CD8-positive, alpha-beta memory T cell (primary cell): ENCODE measurements around the gene CACNA2D4. TPM values are rescaled to one million over a fixed set of nuclear protein-coding genes. Genes with fewer than 3 reads are reported as not detected.

ENCODE experiments used
- CTCF ChIA-PET: fragments of 350-600 bp; sonication (Branson Sonifier 250); formaldehyde crosslinking; loops from one replicate; lab custom pipeline; 2021; ENCODE audit warnings: antibody characterized with exemption; lab: Charles Lee
- POLR2A ChIA-PET: fragments of 350-600 bp; sonication (Branson Sonifier 250); formaldehyde crosslinking; loops from one replicate; lab custom pipeline; 2021; ENCODE audit warnings: antibody characterized with exemption; lab: Charles Lee
- DNase-seq, 5 donors: peaks; one replicate each; pipeline versions ENCODE4 v3.0.0 to v3.0.0-alpha.2; 2020 to 2022; ENCODE audit warnings: mixed read lengths in 1 of 5
- H3K27ac ChIP-seq: one replicate; pipeline ENCODE4 v1.7.0; 2013; ENCODE audit warnings: low read depth, mild to moderate bottlenecking, low read length, moderate library complexity
- H3K27me3 ChIP-seq: 2 replicates; pipeline ENCODE4 v1.7.0; 2013; ENCODE audit warnings: low read length, mild to moderate bottlenecking; ENCODE audit not compliant: insufficient read depth, poor library complexity, severe bottlenecking
- H3K36me3 ChIP-seq: 2 replicates; pipeline ENCODE4 v1.7.0; 2013; ENCODE audit warnings: mild to moderate bottlenecking, low read length, moderate library complexity; ENCODE audit not compliant: insufficient read depth
- H3K4me1 ChIP-seq: 2 replicates; pipeline ENCODE4 v1.7.0; 2013; ENCODE audit warnings: mild to moderate bottlenecking, low read length, moderate library complexity; ENCODE audit not compliant: insufficient read depth
- H3K4me3 ChIP-seq: 2 replicates; pipeline ENCODE4 v1.7.0; 2013; ENCODE audit warnings: mild to moderate bottlenecking, low read length
- H3K9me3 ChIP-seq: 2 replicates; pipeline ENCODE4 v1.7.0; 2013; ENCODE audit warnings: mild to moderate bottlenecking, low read length
- H3K27ac Mint-ChIP-seq, 8 donors: one replicate each; pipeline ENCODE4 v1.8.0; 2020 to 2021; ENCODE audit warnings: mixed read lengths in 8 of 8, mild to moderate bottlenecking in 6 of 8, inconsistent platforms in 3 of 8, moderate library complexity in 3 of 8
- H3K27me3 Mint-ChIP-seq, 2 donors: one replicate each; pipeline ENCODE4 v1.8.0; 2020 to 2021; ENCODE audit warnings: mixed read lengths in 2 of 2, mild to moderate bottlenecking in 1 of 2, moderate library complexity in 1 of 2
- H3K36me3 Mint-ChIP-seq, 3 donors: one replicate each; pipeline ENCODE4 v1.8.0; 2020 to 2021; ENCODE audit warnings: mixed read lengths in 3 of 3, inconsistent platforms in 1 of 3, mild to moderate bottlenecking in 1 of 3
- H3K4me1 Mint-ChIP-seq, 3 donors: one replicate each; pipeline ENCODE4 v1.8.0; 2020 to 2021; ENCODE audit warnings: mixed read lengths in 3 of 3, inconsistent platforms in 1 of 3, mild to moderate bottlenecking in 1 of 3
- H3K4me3 Mint-ChIP-seq, 7 donors: one replicate each; pipeline ENCODE4 v1.8.0; 2020 to 2021; ENCODE audit warnings: mixed read lengths in 7 of 7, mild to moderate bottlenecking in 6 of 7, moderate library complexity in 4 of 7, inconsistent platforms in 2 of 7
- H3K9me3 Mint-ChIP-seq, 5 donors: one replicate each; pipeline ENCODE4 v1.8.0; 2020 to 2022; ENCODE audit warnings: mixed read lengths in 5 of 5, mild to moderate bottlenecking in 3 of 5, moderate library complexity in 2 of 5, inconsistent platforms in 1 of 5
- polyA plus RNA-seq: library from polyadenylated mRNA; unstranded; fragments of 300-500 nt; fragmentation: Illumina TruSeq; gene quantifications from one replicate; pipeline ENCODE4 v1.2.3, GENCODE V29; 2021
- total RNA-seq, 2 experiments: library from RNA; stranded (reverse); gene quantifications; one replicate each; pipeline ENCODE4 v1.2.3, GENCODE V29; 2021

Gene CACNA2D4
- total and polyA plus RNA-seq, 3 experiments from 2014 or later: 5.7 to 7.6 (median 6.5) TPM

- no peaks in the 10 kb centered on the region for H3K36me3 ChIP-seq
- no peaks in the 10 kb centered on the region for H3K27me3 ChIP-seq
- peaks cover 25% of the 10 kb centered on the region for H3K4me1 ChIP-seq
- no peaks in the 10 kb centered on the region for H3K9me3 ChIP-seq
- Mint-ChIP-seq H3K4me1 (peaks cover 18 to 25% (median 22%) of the 10 kb centered on the region in 3 donors), H3K36me3 (peaks cover 0 to 3% (median 0%) of the 10 kb centered on the region in 3 donors), H3K4me3 (no peak overlapping the region), H3K27me3 (peaks cover 4 to 18% of the 10 kb centered on the region in 2 donors), H3K9me3 (no peaks in the 10 kb centered on the region), H3K27ac (peak overlapping the region in 3 of 8 donors; percentile 53 to 77 (median 64))
- H3K4me3 ChIP-seq: no peak overlapping the region
- H3K27ac ChIP-seq: no peak overlapping the region
- peak in 1 of 5 donors; percentile 37 for DNase-seq
- ChIA-PET POLR2A (no interaction called here), CTCF (interaction anchor here (1.9 kb wide), 1 partner anchor 26 kb away, joined by 12 read pairs; no protein-coding TSS in a partner anchor)
Measured at GRCh38 chr12:1914114-1914911, 4.1 kb downstream of the CACNA2D4 start.

GRCh38 chr12:1913377-1914113, 4.9 kb downstream of the CACNA2D4 start:
- Histone ChIP-seq H3K27me3 (no peaks in the 10 kb centered on the region), H3K27ac (no peak overlapping the region), H3K9me3 (no peaks in the 10 kb centered on the region), H3K4me1 (peaks cover 25% of the 10 kb centered on the region), H3K4me3 (no peak overlapping the region), H3K36me3 (no peaks in the 10 kb centered on the region)
- H3K9me3 Mint-ChIP-seq: no peaks in the 10 kb centered on the region
- DNase-seq: no peak
- peaks cover 21 to 25% (median 22%) of the 10 kb centered on the region in 3 donors for H3K4me1 Mint-ChIP-seq
- H3K27ac Mint-ChIP-seq: no peak overlapping the region
- no peak overlapping the region for H3K4me3 Mint-ChIP-seq
- ChIA-PET CTCF (no interaction called here), POLR2A (no interaction called here)
- H3K27me3 Mint-ChIP-seq: peaks cover 3 to 18% of the 10 kb centered on the region in 2 donors
- H3K36me3 Mint-ChIP-seq: peaks cover 0 to 3% (median 0%) of the 10 kb centered on the region in 3 donors

GRCh38 chr12:1912580-1913376, 5.7 kb downstream of the CACNA2D4 start:
- H3K27me3 Mint-ChIP-seq: peaks cover 3 to 20% of the 10 kb centered on the region in 2 donors
- Histone ChIP-seq H3K27me3 (no peaks in the 10 kb centered on the region), H3K9me3 (no peaks in the 10 kb centered on the region), H3K4me1 (peaks cover 25% of the 10 kb centered on the region), H3K4me3 (no peak overlapping the region), H3K36me3 (no peaks in the 10 kb centered on the region), H3K27ac (no peak overlapping the region)
- peaks cover 23 to 25% (median 23%) of the 10 kb centered on the region in 3 donors for H3K4me1 Mint-ChIP-seq
- peaks cover 0 to 3% (median 0%) of the 10 kb centered on the region in 3 donors for H3K36me3 Mint-ChIP-seq
- ChIA-PET CTCF (no interaction called here), POLR2A (no interaction called here)
- peaks cover 0 to 1% (median 0%) of the 10 kb centered on the region in 5 donors for H3K9me3 Mint-ChIP-seq
- no peak overlapping the region for H3K27ac Mint-ChIP-seq
- H3K4me3 Mint-ChIP-seq: peak overlapping the region in 1 of 7 donors; percentile 61
- no peak for DNase-seq

GRCh38 chr12:1911598-1912575, 6.6 kb downstream of the CACNA2D4 start:
- Mint-ChIP-seq H3K27me3 (peaks cover 1 to 28% of the 10 kb centered on the region in 2 donors), H3K9me3 (peaks cover 0 to 7% (median 4%) of the 10 kb centered on the region in 5 donors), H3K27ac (no peak overlapping the region), H3K4me3 (no peak overlapping the region), H3K36me3 (peaks cover 0 to 7% (median 0%) of the 10 kb centered on the region in 3 donors), H3K4me1 (peaks cover 25 to 30% (median 25%) of the 10 kb centered on the region in 3 donors)
- Histone ChIP-seq H3K4me3 (no peak overlapping the region), H3K27me3 (no peaks in the 10 kb centered on the region), H3K9me3 (no peaks in the 10 kb centered on the region), H3K36me3 (no peaks in the 10 kb centered on the region), H3K4me1 (peaks cover 20% of the 10 kb centered on the region), H3K27ac (no peak overlapping the region)
- POLR2A ChIA-PET: no interaction called here
- CTCF ChIA-PET: no interaction called here
- no peak for DNase-seq

GRCh38 chr12:1910468-1910867, 8.0 kb downstream of the CACNA2D4 start:
- no peaks in the 10 kb centered on the region for H3K36me3 ChIP-seq
- no peak overlapping the region for H3K27ac Mint-ChIP-seq
- peaks cover 7 to 21% (median 17%) of the 10 kb centered on the region in 5 donors for H3K9me3 Mint-ChIP-seq
- H3K27ac ChIP-seq: no peak overlapping the region
- DNase-seq: no peak
- peaks cover 5 to 23% of the 10 kb centered on the region in 2 donors for H3K27me3 Mint-ChIP-seq
- peaks cover 13 to 18% (median 14%) of the 10 kb centered on the region in 3 donors for H3K4me1 Mint-ChIP-seq
- H3K4me1 ChIP-seq: peaks cover 6% of the 10 kb centered on the region
- no peaks in the 10 kb centered on the region for H3K9me3 ChIP-seq
- POLR2A ChIA-PET: no interaction called here
- no peak overlapping the region for H3K4me3 ChIP-seq
- H3K4me3 Mint-ChIP-seq: no peak overlapping the region
- H3K27me3 ChIP-seq: no peaks in the 10 kb centered on the region
- H3K36me3 Mint-ChIP-seq: peaks cover 0 to 13% (median 0%) of the 10 kb centered on the region in 3 donors
- CTCF ChIA-PET: no interaction called here

GRCh38 chr12:1908758-1909157, 9.7 kb downstream of the CACNA2D4 start:
- ChIA-PET POLR2A (no interaction called here), CTCF (no interaction called here)
- Histone ChIP-seq H3K4me3 (no peak overlapping the region), H3K36me3 (no peaks in the 10 kb centered on the region), H3K4me1 (no peaks in the 10 kb centered on the region), H3K9me3 (no peaks in the 10 kb centered on the region), H3K27ac (no peak overlapping the region), H3K27me3 (no peaks in the 10 kb centered on the region)
- Mint-ChIP-seq H3K36me3 (peaks cover 0 to 13% (median 0%) of the 10 kb centered on the region in 3 donors), H3K4me3 (peak overlapping the region in 2 of 7 donors; percentile 12 to 47), H3K27me3 (peaks cover 5 to 19% of the 10 kb centered on the region in 2 donors), H3K27ac (no peak overlapping the region), H3K9me3 (peaks cover 20 to 35% (median 26%) of the 10 kb centered on the region in 5 donors), H3K4me1 (peaks cover 0 to 11% (median 3%) of the 10 kb centered on the region in 3 donors)
- no peak for DNase-seq
